Measurements from ENCODE around the gene NEK4.

NEK4 gene

GRCh38 chr3:52756141-52756540 is 14.6 kb downstream of the NEK4 start:
- no peak overlapping the region for H3K4ac ChIP-seq (ENCODE audit: low read length)
- no peak overlapping the region for H4K8ac ChIP-seq (ENCODE audit: low read depth, low read length)
- no peak overlapping the region for H3K9ac ChIP-seq (ENCODE audit: low read depth, low read length, poor library complexity)
- H3K18ac ChIP-seq (ENCODE audit: low read length), result no peak overlapping the region
- H4K91ac ChIP-seq (ENCODE audit: low read depth, low read length, poor library complexity), result no peak overlapping the region
- H2AFZ ChIP-seq (ENCODE audit: low read length), result no peak overlapping the region
- no peak overlapping the region for H2BK5ac ChIP-seq (ENCODE audit: low read length)
- no peak overlapping the region for H3K4me2 ChIP-seq (ENCODE audit: insufficient read depth, low read length, poor library complexity, severe bottlenecking)
- H2AK5ac ChIP-seq (ENCODE audit: low read depth, low read length), result no peak overlapping the region
- WGBS, 2 donors (ENCODE audit: extremely low coverage in 2 of 2, insufficient read length in 2 of 2, insufficient replicate concordance in 1 of 2), result no CpG with 5 or more reads among the region's 1 CpG
- H3K79me1 ChIP-seq (ENCODE audit: low read depth, low read length), result no peaks in the 10 kb centered on the region
- H3K14ac ChIP-seq (ENCODE audit: low read length), result no peak overlapping the region
- H2BK120ac ChIP-seq (ENCODE audit: low read depth, low read length), result no peak overlapping the region
- no peak overlapping the region for H2BK12ac ChIP-seq (ENCODE audit: low read length)
- H3K9me3 ChIP-seq (replicated peaks in 1 of 2; ENCODE audit: control insufficient read depth in 2 of 2, insufficient read depth in 1 of 2, low read depth in 1 of 2, low read length in 2 of 2), result no peaks in the 10 kb centered on the region
- H3K4me3 ChIP-seq (ENCODE audit: low read length in 2 of 2), result no peak overlapping the region
- H2BK15ac ChIP-seq (ENCODE audit: low read length), result no peak overlapping the region
- H3K27me3 ChIP-seq (ENCODE audit: control insufficient read depth in 3 of 3, insufficient read depth in 3 of 3, low read depth in 1 of 3, low read length in 3 of 3), result no peaks in the 10 kb centered on the region
- no peak overlapping the region for H3K23ac ChIP-seq (ENCODE audit: low read depth, low read length, poor library complexity)
- H3K36me3 ChIP-seq (replicated peaks in 1 of 2; ENCODE audit: control insufficient read depth in 2 of 2, insufficient read depth in 2 of 2, low read length in 2 of 2), result peaks cover 12 to 94% of the 10 kb centered on the region in 2 donors
- no peaks in the 10 kb centered on the region for H3K4me1 ChIP-seq (ENCODE audit: control insufficient read depth in 2 of 2, insufficient read depth in 1 of 2, low read depth in 1 of 2, low read length in 2 of 2)
- DNase-seq (ENCODE audit: low spot score), result no peak
- H3K27ac ChIP-seq (replicated peaks; ENCODE audit: low read length), result no peak overlapping the region

DNA sequence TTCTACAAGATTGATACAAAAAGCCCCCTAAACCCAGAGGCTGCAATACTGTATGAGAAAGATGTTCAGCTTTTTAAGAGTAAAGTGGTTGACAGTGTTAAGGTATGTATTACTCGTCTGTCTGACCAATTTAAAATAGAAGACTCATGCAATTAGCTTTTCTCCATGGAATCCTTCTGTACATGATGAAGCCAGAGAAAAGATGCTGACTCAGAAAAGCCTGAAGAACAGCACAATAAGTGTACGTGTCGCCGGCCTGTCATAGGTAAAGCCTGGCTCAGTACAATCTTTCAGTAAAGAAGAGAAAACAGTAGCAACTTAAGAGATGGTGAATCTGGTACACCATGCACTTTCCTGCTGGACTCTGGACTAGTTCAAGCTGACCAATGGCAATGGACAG is 16.4 kb downstream of the NEK4 start:
- peaks cover 18 to 95% of the 10 kb centered on the region in 2 donors for H3K36me3 ChIP-seq (replicated peaks in 1 of 2; ENCODE audit: control insufficient read depth in 2 of 2, insufficient read depth in 2 of 2, low read length in 2 of 2)
- H3K4me3 ChIP-seq (ENCODE audit: low read length in 2 of 2), result no peak overlapping the region
- no peak overlapping the region for H3K27ac ChIP-seq (replicated peaks; ENCODE audit: low read length)
- no peak overlapping the region for H3K18ac ChIP-seq (ENCODE audit: low read length)
- H2BK5ac ChIP-seq (ENCODE audit: low read length), result no peak overlapping the region
- H3K4ac ChIP-seq (ENCODE audit: low read length), result no peak overlapping the region
- no peak overlapping the region for H4K8ac ChIP-seq (ENCODE audit: low read depth, low read length)
- H3K14ac ChIP-seq (ENCODE audit: low read length), result no peak overlapping the region
- no peaks in the 10 kb centered on the region for H3K27me3 ChIP-seq (ENCODE audit: control insufficient read depth in 3 of 3, insufficient read depth in 3 of 3, low read depth in 1 of 3, low read length in 3 of 3)
- no peak overlapping the region for H2BK120ac ChIP-seq (ENCODE audit: low read depth, low read length)
- WGBS, 2 donors (ENCODE audit: extremely low coverage in 2 of 2, insufficient read length in 2 of 2, insufficient replicate concordance in 1 of 2), result no CpG with 5 or more reads among the region's 4 CpGs
- no peak for DNase-seq (ENCODE audit: low spot score)
- H3K9me3 ChIP-seq (replicated peaks in 1 of 2; ENCODE audit: control insufficient read depth in 2 of 2, insufficient read depth in 1 of 2, low read depth in 1 of 2, low read length in 2 of 2), result no peaks in the 10 kb centered on the region
- H2BK15ac ChIP-seq (ENCODE audit: low read length), result no peak overlapping the region
- no peaks in the 10 kb centered on the region for H3K79me1 ChIP-seq (ENCODE audit: low read depth, low read length)
- H2AFZ ChIP-seq (ENCODE audit: low read length), result no peak overlapping the region
- no peak overlapping the region for H2BK12ac ChIP-seq (ENCODE audit: low read length)
- H4K91ac ChIP-seq (ENCODE audit: low read depth, low read length, poor library complexity), result no peak overlapping the region
- no peak overlapping the region for H3K9ac ChIP-seq (ENCODE audit: low read depth, low read length, poor library complexity)
- no peak overlapping the region for H3K23ac ChIP-seq (ENCODE audit: low read depth, low read length, poor library complexity)
- H3K4me2 ChIP-seq (ENCODE audit: insufficient read depth, low read length, poor library complexity, severe bottlenecking), result no peak overlapping the region
- no peaks in the 10 kb centered on the region for H3K4me1 ChIP-seq (ENCODE audit: control insufficient read depth in 2 of 2, insufficient read depth in 1 of 2, low read depth in 1 of 2, low read length in 2 of 2)
- H2AK5ac ChIP-seq (ENCODE audit: low read depth, low read length), result no peak overlapping the region

GRCh38 chr3:52752045-52752660 is 18.6 kb downstream of the NEK4 start:
- no peak overlapping the region for H3K9ac ChIP-seq (ENCODE audit: low read depth, low read length, poor library complexity)
- peaks cover 26 to 93% of the 10 kb centered on the region in 2 donors for H3K36me3 ChIP-seq (replicated peaks in 1 of 2; ENCODE audit: control insufficient read depth in 2 of 2, insufficient read depth in 2 of 2, low read length in 2 of 2)
- no peak overlapping the region for H2BK12ac ChIP-seq (ENCODE audit: low read length)
- H3K27me3 ChIP-seq (ENCODE audit: control insufficient read depth in 3 of 3, insufficient read depth in 3 of 3, low read depth in 1 of 3, low read length in 3 of 3), result no peaks in the 10 kb centered on the region
- H3K9me3 ChIP-seq (replicated peaks in 1 of 2; ENCODE audit: control insufficient read depth in 2 of 2, insufficient read depth in 1 of 2, low read depth in 1 of 2, low read length in 2 of 2), result no peaks in the 10 kb centered on the region
- no peak overlapping the region for H4K8ac ChIP-seq (ENCODE audit: low read depth, low read length)
- no peak overlapping the region for H3K4ac ChIP-seq (ENCODE audit: low read length)
- no peak overlapping the region for H3K4me3 ChIP-seq (ENCODE audit: low read length in 2 of 2)
- no peak overlapping the region for H2BK15ac ChIP-seq (ENCODE audit: low read length)
- no CpG with 5 or more reads among the region's 3 CpGs for WGBS, 2 donors (ENCODE audit: extremely low coverage in 2 of 2, insufficient read length in 2 of 2, insufficient replicate concordance in 1 of 2)
- no peak overlapping the region for H2BK5ac ChIP-seq (ENCODE audit: low read length)
- peaks cover 2% of the 10 kb centered on the region for H3K79me1 ChIP-seq (ENCODE audit: low read depth, low read length)
- H3K4me1 ChIP-seq (ENCODE audit: control insufficient read depth in 2 of 2, insufficient read depth in 1 of 2, low read depth in 1 of 2, low read length in 2 of 2), result no peaks in the 10 kb centered on the region
- no peak overlapping the region for H4K91ac ChIP-seq (ENCODE audit: low read depth, low read length, poor library complexity)
- no peak overlapping the region for H3K27ac ChIP-seq (replicated peaks; ENCODE audit: low read length)
- no peak overlapping the region for H3K23ac ChIP-seq (ENCODE audit: low read depth, low read length, poor library complexity)
- H2BK120ac ChIP-seq (ENCODE audit: low read depth, low read length), result no peak overlapping the region
- H2AFZ ChIP-seq (ENCODE audit: low read length), result no peak overlapping the region
- H3K4me2 ChIP-seq (ENCODE audit: insufficient read depth, low read length, poor library complexity, severe bottlenecking), result no peak overlapping the region
- no peak overlapping the region for H2AK5ac ChIP-seq (ENCODE audit: low read depth, low read length)
- no peak overlapping the region for H3K18ac ChIP-seq (ENCODE audit: low read length)
- DNase-seq (ENCODE audit: low spot score), result no peak
- no peak overlapping the region for H3K14ac ChIP-seq (ENCODE audit: low read length)

DNA sequence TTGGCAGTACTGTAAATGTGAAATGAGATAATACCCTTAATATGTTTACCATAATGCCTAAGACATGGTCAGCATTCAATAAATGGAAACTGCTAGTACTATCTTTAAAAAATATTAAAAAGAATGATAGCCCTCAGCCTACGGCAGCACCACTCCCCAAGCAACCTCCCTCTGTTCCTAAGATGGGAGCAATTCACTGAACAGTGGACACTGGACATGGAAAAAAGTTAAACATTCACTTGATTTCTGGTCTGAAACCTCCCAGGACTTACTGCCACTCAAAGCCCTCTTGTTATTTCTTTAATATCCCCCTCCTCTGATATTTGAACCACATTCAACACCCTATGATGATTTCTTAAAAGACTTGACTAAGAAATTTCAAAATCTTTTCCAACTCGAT is 27.0 kb downstream of the NEK4 start:
- H2BK12ac ChIP-seq (ENCODE audit: low read length), result no peak overlapping the region
- no peak overlapping the region for H2AFZ ChIP-seq (ENCODE audit: low read length)
- no peak overlapping the region for H3K4me2 ChIP-seq (ENCODE audit: insufficient read depth, low read length, poor library complexity, severe bottlenecking)
- H3K4ac ChIP-seq (ENCODE audit: low read length), result no peak overlapping the region
- no peak overlapping the region for H4K91ac ChIP-seq (ENCODE audit: low read depth, low read length, poor library complexity)
- no peak overlapping the region for H2BK15ac ChIP-seq (ENCODE audit: low read length)
- H3K36me3 ChIP-seq (replicated peaks in 1 of 2; ENCODE audit: control insufficient read depth in 2 of 2, insufficient read depth in 2 of 2, low read length in 2 of 2), result peaks cover 39 to 95% of the 10 kb centered on the region in 2 donors
- H2AK5ac ChIP-seq (ENCODE audit: low read depth, low read length), result no peak overlapping the region
- no peak overlapping the region for H3K9ac ChIP-seq (ENCODE audit: low read depth, low read length, poor library complexity)
- H3K79me1 ChIP-seq (ENCODE audit: low read depth, low read length), result peaks cover under 1% of the 10 kb centered on the region
- H3K23ac ChIP-seq (ENCODE audit: low read depth, low read length, poor library complexity), result no peak overlapping the region
- H3K27me3 ChIP-seq (ENCODE audit: control insufficient read depth in 3 of 3, insufficient read depth in 3 of 3, low read depth in 1 of 3, low read length in 3 of 3), result no peaks in the 10 kb centered on the region
- no CpG with 5 or more reads among the region's 2 CpGs for WGBS, 2 donors (ENCODE audit: extremely low coverage in 2 of 2, insufficient read length in 2 of 2, insufficient replicate concordance in 1 of 2)
- no peak overlapping the region for H4K8ac ChIP-seq (ENCODE audit: low read depth, low read length)
- no peak for DNase-seq (ENCODE audit: low spot score)
- no peaks in the 10 kb centered on the region for H3K4me1 ChIP-seq (ENCODE audit: control insufficient read depth in 2 of 2, insufficient read depth in 1 of 2, low read depth in 1 of 2, low read length in 2 of 2)
- peaks cover 0 to 18% of the 10 kb centered on the region in 2 donors for H3K9me3 ChIP-seq (replicated peaks in 1 of 2; ENCODE audit: control insufficient read depth in 2 of 2, insufficient read depth in 1 of 2, low read depth in 1 of 2, low read length in 2 of 2)
- H3K18ac ChIP-seq (ENCODE audit: low read length), result no peak overlapping the region
- H3K14ac ChIP-seq (ENCODE audit: low read length), result no peak overlapping the region
- H2BK120ac ChIP-seq (ENCODE audit: low read depth, low read length), result no peak overlapping the region
- H2BK5ac ChIP-seq (ENCODE audit: low read length), result no peak overlapping the region
- no peak overlapping the region for H3K27ac ChIP-seq (replicated peaks; ENCODE audit: low read length)
- H3K4me3 ChIP-seq (ENCODE audit: low read length in 2 of 2), result no peak overlapping the region

All from neuronal stem cell (in vitro differentiated cells).